ENCODE results near the gene DPF1.

The DPF1 gene

DNA sequence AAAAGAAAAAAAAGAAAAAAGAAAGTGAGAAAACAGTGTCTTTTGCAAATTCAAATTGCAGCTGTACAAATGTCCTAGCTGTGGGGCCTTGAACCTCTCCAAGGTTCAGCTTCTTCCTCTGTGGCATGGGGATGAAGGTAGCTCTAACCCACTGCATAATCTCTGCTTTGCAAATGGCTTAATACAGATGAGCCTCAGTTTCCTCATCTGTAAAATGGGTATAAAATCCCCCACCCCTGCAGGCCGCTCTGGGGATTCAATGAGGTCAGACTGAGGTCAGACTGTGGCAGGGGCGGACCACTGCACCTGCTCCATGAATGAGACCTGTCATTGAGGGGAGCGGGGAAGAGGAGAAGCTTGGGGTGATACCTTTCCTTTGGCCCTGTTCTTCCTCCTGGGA is 5.8 kb downstream of the DPF1 start:
- DNase-seq = no peak

DNA sequence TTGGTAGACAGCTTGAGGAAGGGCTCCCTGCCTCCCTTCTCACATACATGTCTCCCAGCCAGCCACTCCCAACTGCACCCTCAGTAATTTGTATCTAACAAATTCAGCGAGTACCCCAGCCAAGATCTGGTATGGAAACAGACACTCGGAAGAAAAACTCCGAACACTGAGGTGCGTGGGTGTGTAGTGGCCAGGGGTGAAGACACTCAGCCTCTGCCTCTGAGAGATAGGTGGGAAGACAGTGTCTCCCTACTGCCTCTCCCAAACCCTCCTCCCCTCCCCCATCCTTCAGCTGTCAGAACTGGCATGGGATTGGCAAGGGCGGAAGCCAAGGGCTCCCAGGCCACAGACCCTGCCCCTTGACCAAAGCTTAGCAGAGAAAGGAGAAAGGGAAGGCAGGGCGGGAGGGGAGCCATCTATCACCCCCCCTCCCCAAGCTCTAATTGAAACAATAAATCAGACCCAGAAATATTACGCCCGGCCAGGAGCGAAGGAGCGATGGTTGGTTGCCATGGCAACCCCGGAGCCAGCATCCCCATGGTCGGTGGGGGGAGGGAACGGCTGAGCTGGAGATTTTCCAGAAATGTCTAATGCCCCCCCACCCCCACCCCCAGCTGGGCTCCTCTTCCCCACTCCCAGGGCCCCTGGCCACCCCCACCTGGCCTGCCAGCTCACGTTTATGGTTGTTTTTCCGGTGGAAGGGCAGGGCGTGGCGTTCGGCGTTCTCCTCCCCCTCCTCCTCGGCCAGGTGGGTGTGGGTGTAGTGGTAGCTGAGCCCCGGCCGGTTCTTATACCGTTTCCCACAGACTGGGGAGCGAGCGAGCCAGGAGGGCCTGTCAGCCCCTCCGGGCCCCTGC is 7.0 kb downstream of the DPF1 start:
- DNase-seq = no peak

- no peak for DNase-seq
Observed at GRCh38 chr19:38213911-38214625, 10.0 kb downstream of the DPF1 start.

DNA sequence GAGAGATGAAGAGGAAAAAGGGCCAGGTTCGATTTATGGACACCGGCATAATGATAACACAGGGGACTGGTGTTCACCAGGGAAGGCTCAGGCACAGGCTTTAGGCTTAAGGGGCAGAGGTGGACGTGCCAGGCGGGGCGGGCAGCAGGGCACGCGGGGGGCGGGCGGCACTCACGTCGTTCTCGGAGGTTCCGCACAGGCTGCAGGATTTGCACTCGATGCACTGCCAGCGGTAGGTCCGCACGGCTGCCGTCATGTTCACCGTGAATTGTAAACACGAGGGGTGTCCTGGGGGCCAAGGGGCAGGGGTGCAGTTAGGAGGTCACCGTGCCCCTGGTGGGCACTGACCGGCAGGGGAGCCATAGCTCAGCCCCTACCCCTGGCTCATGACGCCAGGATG is 10.6 kb downstream of the DPF1 start:
- DNase-seq = no peak

DNA sequence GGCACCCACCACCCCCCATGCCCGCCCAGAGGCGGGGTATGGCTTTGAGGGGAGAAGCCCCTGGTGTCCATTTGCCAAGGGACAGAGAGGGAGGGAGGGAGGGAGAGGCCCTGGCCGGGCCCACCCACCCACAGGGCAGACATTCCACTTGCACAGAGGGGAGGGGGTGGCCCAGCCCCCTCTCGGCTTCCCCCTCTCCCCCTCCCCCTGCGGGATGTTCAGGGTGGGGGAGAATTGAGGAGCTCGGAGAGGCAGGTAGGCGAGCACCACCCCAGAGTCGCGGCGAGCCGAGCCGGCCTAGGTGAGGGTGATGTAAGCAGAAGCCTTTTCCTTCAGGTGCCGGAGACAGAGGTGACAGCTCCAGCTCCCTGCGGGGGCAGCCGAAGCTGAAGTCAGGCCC is 12.3 kb downstream of the DPF1 start:
- DNase-seq = no peak

DNA sequence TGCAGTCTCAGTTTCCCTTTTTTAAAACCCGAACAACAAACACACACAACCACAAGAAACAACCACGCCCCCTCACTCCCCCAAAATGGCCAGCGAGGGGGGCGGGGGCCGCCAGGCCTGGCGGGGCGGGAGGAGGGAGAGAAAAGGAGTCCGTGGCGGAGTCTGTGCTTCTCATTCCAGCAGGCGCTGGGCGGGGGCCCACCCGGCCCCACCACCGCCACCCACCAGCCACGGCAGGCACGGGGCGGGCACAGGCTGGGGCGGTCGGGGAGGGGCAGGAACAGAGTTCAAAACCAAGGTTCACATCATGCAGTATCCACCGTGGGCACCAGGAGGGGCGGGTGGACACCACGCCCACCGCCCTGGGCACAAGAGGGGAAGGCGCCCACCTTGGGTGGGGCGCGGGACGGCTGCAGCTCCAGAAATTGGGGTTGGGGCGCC is 12.9 kb downstream of the DPF1 start:
- no peak for DNase-seq

DNA sequence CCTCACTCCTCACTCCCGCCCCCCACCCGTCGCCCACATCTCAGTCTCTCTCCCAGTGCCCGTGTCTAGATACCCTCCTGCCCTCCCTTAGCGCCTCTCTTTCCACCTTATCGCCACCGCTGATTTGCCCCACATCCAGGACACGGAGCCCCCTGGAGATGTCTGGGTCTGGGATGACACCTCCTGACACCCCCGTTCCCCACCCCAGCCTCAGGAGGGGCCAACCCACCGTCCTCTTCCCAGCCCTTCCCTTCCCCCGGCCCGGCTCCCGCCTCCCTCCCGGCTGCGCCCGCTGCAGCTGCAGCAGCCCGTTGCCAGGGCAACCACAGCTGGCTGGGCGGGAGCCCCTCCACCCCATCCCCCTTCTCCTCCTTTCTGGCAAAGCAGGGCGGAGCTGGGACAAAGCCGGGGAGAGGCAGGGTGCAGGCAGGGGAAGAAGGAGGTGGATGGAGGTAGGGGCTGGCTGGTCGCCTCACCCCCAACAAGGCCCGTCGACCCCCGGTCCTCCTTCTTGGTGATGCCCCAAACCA is 13.5 kb downstream of the DPF1 start:
- no peak for DNase-seq

GRCh38 chr19:38209671-38210457 is 14.2 kb downstream of the DPF1 start:
- no peak for DNase-seq

DNA sequence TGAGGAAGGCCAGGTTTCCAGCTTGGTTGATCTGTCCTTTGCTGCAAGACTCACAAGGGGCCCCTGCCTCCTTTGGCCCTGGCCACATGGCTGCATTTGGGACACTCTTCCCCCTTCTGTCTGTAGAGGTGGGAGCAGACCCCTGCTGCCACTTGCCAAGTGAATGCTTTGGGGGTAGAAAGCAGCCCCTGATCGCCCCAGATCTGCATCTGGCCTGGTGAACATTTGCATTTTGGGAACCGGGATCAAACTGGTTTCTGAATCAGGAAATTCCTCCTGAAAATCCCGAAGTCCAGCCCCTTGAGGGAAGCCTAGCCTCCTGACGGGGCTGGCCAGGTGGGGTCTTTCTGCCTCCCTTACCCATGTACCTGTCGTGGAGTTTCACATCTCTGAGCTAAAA is 14.9 kb downstream of the DPF1 start:
- DNase-seq = no peak

DNA sequence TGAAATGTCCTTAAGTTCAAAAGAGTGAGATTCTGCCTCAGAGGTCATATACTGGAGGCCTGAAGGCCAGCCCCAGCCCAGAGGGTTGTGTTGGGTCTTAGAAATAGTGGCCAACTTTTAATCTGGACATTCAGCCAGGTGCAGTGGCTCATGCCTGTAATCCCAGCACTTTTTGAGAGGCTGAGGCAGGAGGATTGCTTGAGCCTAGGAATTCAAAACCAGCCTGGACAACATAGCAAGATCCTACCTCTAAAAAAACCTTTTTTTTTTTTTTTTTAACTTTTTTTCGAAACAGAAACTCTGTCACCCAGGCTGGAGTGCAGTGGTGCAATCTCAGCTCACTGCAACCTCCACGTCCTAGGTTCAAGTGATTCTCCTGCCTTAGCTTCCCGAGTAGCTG is 15.5 kb downstream of the DPF1 start:
- no peak for DNase-seq

GRCh38 chr19:38207543-38207942 is 16.5 kb downstream of the DPF1 start:
- no peak for DNase-seq

GRCh38 chr19:38206928-38207327 is 17.1 kb downstream of the DPF1 start:
- no peak for DNase-seq

- no peak for DNase-seq
Observed at GRCh38 chr19:38206006-38206745, 17.8 kb downstream of the DPF1 start.

DNA sequence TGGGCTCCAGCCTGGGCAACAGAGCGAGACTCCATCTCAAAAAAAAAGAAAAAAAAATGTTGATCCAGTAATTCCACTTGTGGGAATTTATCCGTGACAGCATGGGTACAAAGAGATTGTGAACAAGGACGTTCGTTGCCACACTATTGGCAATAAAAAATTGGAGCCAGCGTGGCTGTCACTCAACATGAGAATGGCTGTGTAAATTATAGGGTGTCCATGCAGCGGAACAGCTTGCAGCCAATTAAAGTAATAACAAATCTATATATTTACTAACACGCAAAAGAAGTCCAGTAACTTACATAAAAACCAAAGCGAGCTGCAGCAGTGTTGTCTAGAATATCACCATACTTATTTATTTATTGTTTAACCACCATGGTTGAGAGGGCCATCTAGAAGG is 19.3 kb downstream of the DPF1 start:
- DNase-seq = no peak

DNA sequence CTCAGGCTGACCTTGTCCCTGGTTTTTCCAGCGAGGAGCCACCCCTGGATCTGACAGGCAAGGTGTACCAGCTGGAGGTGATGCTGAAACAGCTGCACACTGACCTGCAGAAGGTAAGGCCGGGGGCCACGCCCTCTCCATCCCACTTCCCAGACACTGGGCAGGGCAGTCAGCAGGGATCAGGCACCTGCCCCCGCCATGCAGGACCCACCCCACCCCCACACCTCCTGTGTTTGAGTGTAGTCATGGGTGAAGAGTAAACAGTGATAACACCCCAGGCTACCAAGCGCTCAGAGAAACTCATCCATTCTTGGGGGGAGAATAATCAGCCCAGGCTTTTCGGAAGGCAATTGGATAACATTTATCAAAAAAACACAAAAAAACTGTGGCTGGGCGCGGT is 19.9 kb downstream of the DPF1 start:
- no peak for DNase-seq

DNA sequence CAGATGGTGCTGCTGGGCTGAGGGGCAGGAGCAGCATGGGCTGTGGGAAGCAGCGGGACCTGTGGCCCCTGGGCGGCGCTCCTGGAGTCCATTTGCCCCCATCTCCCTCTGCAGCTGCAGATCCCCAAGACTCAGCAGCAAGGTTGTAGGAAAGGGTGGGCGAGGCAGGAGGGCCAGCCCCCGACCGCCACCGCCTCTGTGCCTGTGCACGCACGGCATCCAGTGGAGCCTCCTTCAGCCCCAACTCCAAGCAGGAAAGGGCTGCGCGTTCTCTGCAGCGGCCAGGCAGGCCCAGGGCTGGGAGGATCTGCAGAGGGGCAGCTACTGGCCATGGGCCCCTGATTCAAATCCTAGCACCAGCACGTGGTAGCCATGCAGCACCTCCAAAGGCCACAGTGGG is 20.8 kb downstream of the DPF1 start:
- DNase-seq = no peak

GRCh38 chr19:38202504-38202903 is 21.5 kb downstream of the DPF1 start:
- no peak for DNase-seq

GRCh38 chr19:38201731-38202130 is 22.3 kb downstream of the DPF1 start:
- no peak for DNase-seq

GRCh38 chr19:38199340-38199739 is 24.7 kb downstream of the DPF1 start:
- DNase-seq = no peak

DNA sequence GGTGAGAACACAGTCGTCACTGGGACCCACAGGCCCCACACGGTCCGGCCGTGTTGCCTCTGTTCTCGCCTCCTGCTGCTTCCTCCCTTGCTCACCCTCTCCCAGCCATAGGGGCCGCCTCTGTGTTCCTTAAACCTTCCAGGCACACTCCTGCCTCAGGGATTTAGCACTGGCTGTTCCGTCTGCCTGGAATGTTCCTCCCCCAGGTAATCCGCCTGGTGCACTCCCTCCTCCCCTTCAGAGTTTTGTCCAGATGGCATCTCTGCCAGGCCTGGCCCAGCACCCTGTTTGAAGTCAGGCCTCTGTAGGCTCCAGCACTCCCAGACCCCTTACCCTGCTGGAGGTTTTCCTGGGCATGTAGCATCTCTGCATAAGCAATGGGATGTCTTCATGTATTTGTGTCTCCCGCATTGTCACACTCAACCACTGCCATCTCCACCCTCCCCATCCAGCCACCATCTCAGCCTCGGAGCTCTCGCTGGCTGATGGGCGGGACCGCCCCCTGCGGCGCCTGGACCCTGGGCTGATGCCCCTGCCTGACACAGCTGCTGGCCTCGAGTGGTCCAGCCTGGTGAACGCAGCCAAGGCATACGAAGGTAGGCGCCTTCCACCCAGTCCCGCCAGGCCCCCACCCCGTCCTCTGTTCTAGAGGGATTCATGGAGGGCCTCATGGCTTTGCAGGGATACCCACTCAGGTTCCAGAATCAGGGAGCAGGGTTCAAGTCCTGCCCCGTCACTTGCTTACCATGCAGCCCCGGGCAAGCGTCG is 25.9 kb downstream of the DPF1 start:
- no peak for DNase-seq

DNA sequence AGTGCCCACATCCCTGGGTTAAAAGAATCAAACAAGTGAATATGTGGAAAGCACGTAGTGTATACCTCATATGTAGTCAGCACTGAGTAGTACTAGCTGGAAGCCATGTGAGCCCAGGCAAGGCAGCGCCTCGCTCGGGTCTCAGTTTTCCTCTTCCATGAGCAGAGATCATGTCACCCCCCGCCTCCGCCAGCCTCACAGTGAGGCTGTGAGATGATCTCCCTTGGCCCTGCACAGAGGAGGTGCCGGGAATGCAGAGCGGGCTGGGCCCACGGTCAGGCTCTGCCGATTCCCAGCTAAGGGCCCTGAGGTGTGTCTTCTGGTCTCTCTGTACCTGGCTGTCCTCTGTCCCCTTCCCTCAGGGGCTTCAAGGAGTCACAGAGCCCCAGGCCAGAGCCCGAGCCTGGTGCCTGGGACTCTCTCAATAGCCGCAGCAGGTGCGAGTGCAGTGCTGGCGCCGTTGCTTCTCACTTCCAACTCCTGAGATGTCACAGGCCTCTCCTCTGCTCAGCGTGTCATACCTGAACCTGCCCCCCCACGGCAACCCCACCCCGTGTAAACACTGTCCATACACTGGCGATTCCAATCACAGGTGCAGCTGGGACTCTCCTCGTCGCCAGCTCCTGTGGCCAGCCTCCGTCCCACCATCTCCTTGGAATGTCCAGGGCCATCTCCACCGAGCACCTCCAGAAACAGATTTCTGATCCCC is 26.9 kb downstream of the DPF1 start:
- no peak for DNase-seq

Measured in NCI-H524 treated with DMSO at 0.1 percent for 48 hours (cell line).